ENCODE measurements around the gene HSF4. TPM values are rescaled to one million over a fixed set of nuclear protein-coding genes. Genes with fewer than 3 reads are reported as not detected.

HSF4 gene
- total and polyA plus RNA-seq, 2 of the 4 experiments (the other 2 are of a cell fraction): 0.54 to 7.5 TPM

DNA sequence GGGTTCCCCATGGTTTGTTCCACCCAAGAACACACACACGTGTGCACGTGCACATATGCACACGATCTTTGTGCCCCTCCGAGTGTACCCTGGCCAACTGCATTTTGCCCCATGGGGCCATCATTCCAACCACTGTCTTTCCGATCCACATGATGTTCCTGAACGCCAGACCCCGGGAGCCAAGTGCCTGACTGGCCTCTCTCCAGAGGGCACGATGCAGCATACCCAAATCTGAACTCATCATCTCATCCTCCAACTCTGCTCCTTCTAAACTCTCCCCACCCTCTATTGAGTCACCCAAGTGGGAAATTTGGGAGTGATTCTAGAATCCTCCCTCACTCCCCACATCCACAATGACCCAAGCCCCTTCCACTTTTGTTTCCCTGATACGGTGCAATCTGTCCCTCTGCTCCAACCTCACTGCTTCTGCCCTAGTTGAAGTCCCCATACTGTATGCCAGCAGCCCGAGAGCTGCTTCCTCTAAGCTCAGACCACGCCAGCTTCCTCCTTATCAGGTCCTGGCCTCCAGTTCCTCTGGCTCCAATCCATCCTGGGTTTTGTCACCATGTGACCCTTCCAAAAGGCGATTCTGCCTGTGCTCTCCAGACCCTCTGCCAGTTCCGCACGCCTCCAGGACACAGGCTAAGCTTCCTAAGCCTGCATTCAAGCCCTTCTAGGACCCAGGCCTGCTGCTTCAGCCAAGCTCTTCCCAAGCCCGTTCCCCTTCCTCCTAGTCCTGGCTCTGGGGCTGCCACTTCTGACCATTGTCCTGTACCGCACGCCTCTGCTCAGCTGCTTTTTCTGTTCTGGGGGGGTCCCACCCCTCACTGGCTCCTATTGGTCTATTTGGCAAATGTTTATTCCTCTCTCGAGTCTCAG lies 52.3 kb downstream of the HSF4 start:
- H3K4me3 ChIP-seq (ENCODE audit: insufficient read depth, low read depth, low read length): no peak overlapping the region
- H3K27me3 ChIP-seq (ENCODE audit: control insufficient read depth, insufficient read depth, low read length): no peaks in the 10 kb centered on the region
- no peak overlapping the region for H4K5ac ChIP-seq (ENCODE audit: low read depth, low read length)
- CTCF ChIA-PET: no interaction called here
- no peak overlapping the region for H2BK20ac ChIP-seq (ENCODE audit: low read depth, low read length)
- no peak overlapping the region for H2BK120ac ChIP-seq (ENCODE audit: low read depth, low read length)
- no peak overlapping the region for H3K27ac ChIP-seq (ENCODE audit: insufficient read depth, low read length)
- in situ Hi-C loops (cut with MboI; ENCODE audit: low sequenced_read_pairs): no loop called here
- no peaks in the 10 kb centered on the region for H3K9me1 ChIP-seq (ENCODE audit: insufficient read depth, low read length)
- intact Hi-C loops (cut with micrococcal nuclease): no loop called here
- peak overlapping the region; percentile 54 for H2AFZ ChIP-seq (replicated peaks; ENCODE audit: low read length, poor library complexity)
- no peak overlapping the region for H2AK5ac ChIP-seq (ENCODE audit: low read depth, low read length)
- no peak overlapping the region for H2BK5ac ChIP-seq (ENCODE audit: low read depth, low read length, poor library complexity, severe bottlenecking)
- 66% methylated on average over 11 of the region's 18 CpGs; no CpG with 5 or more reads in 1 of the 2 experiments for WGBS, 2 experiments (ENCODE audit: extremely low coverage in 2 of 2, insufficient read length in 1 of 2)
- no peak overlapping the region for H4K91ac ChIP-seq (ENCODE audit: insufficient read depth, low read depth, low read length)
- H3K9ac ChIP-seq (ENCODE audit: low read depth, low read length): no peak overlapping the region
- no peak overlapping the region for H3K4ac ChIP-seq (ENCODE audit: low read depth, low read length)
- H4K8ac ChIP-seq (ENCODE audit: low read depth in 2 of 2, low read length in 2 of 2): no peak overlapping the region
- no peak overlapping the region for H3K23ac ChIP-seq (ENCODE audit: low read depth, low read length)
- DNase-seq: no peak
- no peaks in the 10 kb centered on the region for H4K20me1 ChIP-seq (ENCODE audit: insufficient read depth, low read length)
- H3K4me2 ChIP-seq (ENCODE audit: low read depth, low read length): no peak overlapping the region
- H3K14ac ChIP-seq (replicated peaks; ENCODE audit: low read depth, low read length): no peak overlapping the region
- no TSS peak for BruUV-seq (replicated peaks)
- H3K18ac ChIP-seq (ENCODE audit: low read depth, low read length): no peak overlapping the region
- H3K79me1 ChIP-seq (ENCODE audit: low read depth in 1 of 2, low read length in 2 of 2): no peaks in the 10 kb centered on the region; a peak in 1 of 4 replicates
- peak; percentile 64 for ATAC-seq (ENCODE audit: low read depth)
- TF ChIP-seq NFE2L2 (IDR thresholded peaks at IDR 0.05; ENCODE audit: low read depth, low read length) (no peak), CEBPB (IDR thresholded peaks at IDR 0.05; ENCODE audit: low read depth, low read length) (no peak), BHLHE40 (IDR thresholded peaks at IDR 0.05; ENCODE audit: low read depth, low read length) (no peak), CHD1 (IDR thresholded peaks at IDR 0.05; ENCODE audit: low read depth, low read length) (no peak), RCOR1 (IDR thresholded peaks at IDR 0.05; ENCODE audit: insufficient replicate concordance, low read length) (no peak), POLR2A (IDR thresholded peaks at IDR 0.05; ENCODE audit: low read depth, low read length) (no peak), MXI1 (IDR thresholded peaks at IDR 0.05; ENCODE audit: borderline replicate concordance, low read depth, low read length) (no peak), RAD21 (IDR thresholded peaks at IDR 0.05; ENCODE audit: low read length) (no peak), FOS (IDR thresholded peaks at IDR 0.05; ENCODE audit: low read depth, low read length) (no peak), USF2 (IDR thresholded peaks at IDR 0.05; ENCODE audit: low read depth, low read length) (no peak)
- TF ChIP-seq, protein P1, sequence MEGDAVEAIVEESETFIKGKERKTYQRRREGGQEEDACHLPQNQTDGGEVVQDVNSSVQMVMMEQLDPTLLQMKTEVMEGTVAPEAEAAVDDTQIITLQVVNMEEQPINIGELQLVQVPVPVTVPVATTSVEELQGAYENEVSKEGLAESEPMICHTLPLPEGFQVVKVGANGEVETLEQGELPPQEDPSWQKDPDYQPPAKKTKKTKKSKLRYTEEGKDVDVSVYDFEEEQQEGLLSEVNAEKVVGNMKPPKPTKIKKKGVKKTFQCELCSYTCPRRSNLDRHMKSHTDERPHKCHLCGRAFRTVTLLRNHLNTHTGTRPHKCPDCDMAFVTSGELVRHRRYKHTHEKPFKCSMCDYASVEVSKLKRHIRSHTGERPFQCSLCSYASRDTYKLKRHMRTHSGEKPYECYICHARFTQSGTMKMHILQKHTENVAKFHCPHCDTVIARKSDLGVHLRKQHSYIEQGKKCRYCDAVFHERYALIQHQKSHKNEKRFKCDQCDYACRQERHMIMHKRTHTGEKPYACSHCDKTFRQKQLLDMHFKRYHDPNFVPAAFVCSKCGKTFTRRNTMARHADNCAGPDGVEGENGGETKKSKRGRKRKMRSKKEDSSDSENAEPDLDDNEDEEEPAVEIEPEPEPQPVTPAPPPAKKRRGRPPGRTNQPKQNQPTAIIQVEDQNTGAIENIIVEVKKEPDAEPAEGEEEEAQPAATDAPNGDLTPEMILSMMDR (conservative IDR thresholded peaks at IDR 0.05; ENCODE audit: low read depth, low read length): no peak
- H3K36me3 ChIP-seq (ENCODE audit: control insufficient read depth, insufficient read depth, low read length): peaks cover 4% of the 10 kb centered on the region; the same call in 1 of the 2 replicates
- dilution Hi-C loops (cut with HindIII; ENCODE audit: low sequenced_read_pairs, unreplicated experiment): no loop called here
- H2BK15ac ChIP-seq (ENCODE audit: low read depth, low read length): no peak overlapping the region
- POLR2A ChIA-PET (ENCODE audit: unreplicated experiment): interaction anchor here (0.7 kb wide), 1 partner anchor 172 kb away, joined by 4 read pairs; no protein-coding TSS in a partner anchor
- H3K4me1 ChIP-seq (ENCODE audit: control insufficient read depth, insufficient read depth, low read length): no peaks in the 10 kb centered on the region
- H3K56ac ChIP-seq (ENCODE audit: extremely low read depth, insufficient read depth, low read length): no peak overlapping the region
- H3K9me3 ChIP-seq (ENCODE audit: control insufficient read depth, insufficient read depth, low read length): no peaks in the 10 kb centered on the region
- H2AK9ac ChIP-seq (replicated peaks; ENCODE audit: low read depth, low read length, poor library complexity): no peak overlapping the region
